ENCODE results near the gene PRDM5. TPM values are rescaled to one million over a fixed set of nuclear protein-coding genes. Genes with fewer than 3 reads are reported as not detected.

PRDM5 gene
- total and polyA plus RNA-seq, 3 donors from 2014 or later: 8.2 to 21.9 (median 19.1) TPM

- H3K9me3 ChIP-seq: no peaks in the 10 kb centered on the region
- 76 to 94% methylated on average over 3 of the region's 3 CpGs for WGBS, 2 donors
- intact Hi-C loops (cut with DNase I; ENCODE audit: low total_unique reads): no loop called here
- no peaks in the 10 kb centered on the region for H3K4me1 ChIP-seq
- DNase-seq: no peak
- TF ChIP-seq CTCF (IDR thresholded peaks at IDR 0.05) (no peak), POLR2A (IDR thresholded peaks at IDR 0.05) (no peak)
- H3K27me3 ChIP-seq: no peaks in the 10 kb centered on the region
- H3K36me3 ChIP-seq (ENCODE audit: low read depth, missing control alignments): no peaks in the 10 kb centered on the region
- no peak overlapping the region for H3K27ac ChIP-seq
- no peak overlapping the region for H3K4me3 ChIP-seq
These were observed 239.5 kb downstream of the PRDM5 start for GRCh38 chr4:120682981-120683380.

GRCh38 chr4:120680647-120681228 is 241.8 kb downstream of the PRDM5 start:
- no peak for TF ChIP-seq POLR2A (IDR thresholded peaks at IDR 0.05)
- no peak for TF ChIP-seq CTCF (IDR thresholded peaks at IDR 0.05)
- no peaks in the 10 kb centered on the region for H3K9me3 ChIP-seq
- WGBS, 2 donors: 86 to 91% methylated on average over 3 of the region's 3 CpGs
- no peaks in the 10 kb centered on the region for H3K36me3 ChIP-seq (ENCODE audit: low read depth, missing control alignments)
- intact Hi-C loops (cut with DNase I; ENCODE audit: low total_unique reads): no loop called here
- H3K4me1 ChIP-seq: no peaks in the 10 kb centered on the region
- no peak for DNase-seq
- no peaks in the 10 kb centered on the region for H3K27me3 ChIP-seq
- H3K27ac ChIP-seq: no peak overlapping the region
- H3K4me3 ChIP-seq: no peak overlapping the region

- no peaks in the 10 kb centered on the region for H3K36me3 ChIP-seq (ENCODE audit: low read depth, missing control alignments)
- no peaks in the 10 kb centered on the region for H3K9me3 ChIP-seq
- no peaks in the 10 kb centered on the region for H3K4me1 ChIP-seq
- intact Hi-C loops (cut with DNase I; ENCODE audit: low total_unique reads): no loop called here
- H3K27ac ChIP-seq: no peak overlapping the region
- no peak for DNase-seq
- WGBS, 2 donors: 84 to 96% methylated on average over 3 of the region's 3 CpGs
- H3K27me3 ChIP-seq: no peaks in the 10 kb centered on the region
- H3K4me3 ChIP-seq: no peak overlapping the region
- TF ChIP-seq CTCF (IDR thresholded peaks at IDR 0.05) (no peak), POLR2A (IDR thresholded peaks at IDR 0.05) (no peak)
These were observed 248.8 kb downstream of the PRDM5 start for GRCh38 chr4:120673696-120674095.

GRCh38 chr4:120672558-120673147 is 249.9 kb downstream of the PRDM5 start:
- intact Hi-C loops (cut with DNase I; ENCODE audit: low total_unique reads): no loop called here
- H3K4me3 ChIP-seq: no peak overlapping the region
- no peak overlapping the region for H3K27ac ChIP-seq
- no peaks in the 10 kb centered on the region for H3K36me3 ChIP-seq (ENCODE audit: low read depth, missing control alignments)
- H3K9me3 ChIP-seq: no peaks in the 10 kb centered on the region
- H3K4me1 ChIP-seq: no peaks in the 10 kb centered on the region
- no peak for DNase-seq
- TF ChIP-seq CTCF (IDR thresholded peaks at IDR 0.05) (no peak), POLR2A (IDR thresholded peaks at IDR 0.05) (no peak)
- WGBS, 2 donors: 85 to 97% methylated on average over 5 of the region's 5 CpGs
- no peaks in the 10 kb centered on the region for H3K27me3 ChIP-seq

GRCh38 chr4:120672076-120672475 is 250.4 kb downstream of the PRDM5 start:
- H3K27ac ChIP-seq: no peak overlapping the region
- 0 to 56% methylated on average over 1 of the region's 1 CpG for WGBS, 2 donors
- no peak for DNase-seq
- no peaks in the 10 kb centered on the region for H3K4me1 ChIP-seq
- no peaks in the 10 kb centered on the region for H3K27me3 ChIP-seq
- H3K9me3 ChIP-seq: no peaks in the 10 kb centered on the region
- no peaks in the 10 kb centered on the region for H3K36me3 ChIP-seq (ENCODE audit: low read depth, missing control alignments)
- H3K4me3 ChIP-seq: no peak overlapping the region
- intact Hi-C loops (cut with DNase I; ENCODE audit: low total_unique reads): no loop called here
- TF ChIP-seq POLR2A (IDR thresholded peaks at IDR 0.05) (no peak), CTCF (IDR thresholded peaks at IDR 0.05) (no peak)

Measured in testis (tissue), 3 donors.